HEK293 (cell line): ENCODE results near the gene ART1.
A peak's percentile ranks its signal among the peaks of the same experiment; 100 is the strongest.

Source experiments
- KLF10 ChIP-seq: fragments of 450-650 bp; IDR thresholded peaks from 2 replicates; pipeline ENCODE4 v1.5.1; 2018; ENCODE audit warnings: missing biosample characterization, mild to moderate bottlenecking, missing genetic modification characterization
- MZF1 ChIP-seq: fragments of 450-650 bp; formaldehyde crosslinking; IDR thresholded peaks from 2 replicates; pipeline ENCODE4 v1.5.1; 2017; ENCODE audit warnings: missing biosample characterization, missing genetic modification characterization, borderline replicate concordance
- SP2 ChIP-seq: fragments of 450-650 bp; formaldehyde crosslinking; IDR thresholded peaks from 2 replicates; pipeline ENCODE4 v1.5.1; 2016; ENCODE audit warnings: missing biosample characterization, missing genetic modification characterization
- SP3 ChIP-seq: fragments of 450-650 bp; formaldehyde crosslinking; IDR thresholded peaks from 2 replicates; pipeline ENCODE4 v1.5.1; 2016; ENCODE audit warnings: missing biosample characterization, missing genetic modification characterization
- ZBTB1 ChIP-seq: fragments of 450-650 bp; formaldehyde crosslinking; IDR thresholded peaks from 2 replicates; pipeline ENCODE4 v1.5.1; 2016; ENCODE audit warnings: missing biosample characterization, missing genetic modification characterization
- ZBTB20 ChIP-seq: fragments of 450-650 bp; formaldehyde crosslinking; IDR thresholded peaks from 2 replicates; pipeline ENCODE4 v1.5.1; 2016; ENCODE audit warnings: missing biosample characterization, missing genetic modification characterization
- ZEB2 ChIP-seq: fragments of 450-650 bp; formaldehyde crosslinking; IDR thresholded peaks from 2 replicates; pipeline ENCODE4 v1.5.1; 2016; ENCODE audit warnings: missing biosample characterization, missing genetic modification characterization
- ZFP41 ChIP-seq: fragments of 450-650 bp; formaldehyde crosslinking; IDR thresholded peaks from 2 replicates; pipeline ENCODE4 v1.5.1; 2016; ENCODE audit warnings: missing biosample characterization, missing genetic modification characterization, borderline replicate concordance
- ZIC2 ChIP-seq: fragments of 450-650 bp; formaldehyde crosslinking; IDR thresholded peaks from 2 replicates; pipeline ENCODE4 v1.5.1; 2016; ENCODE audit warnings: missing biosample characterization, missing genetic modification characterization
- ZNF121 ChIP-seq: fragments of 450-650 bp; formaldehyde crosslinking; IDR thresholded peaks from 2 replicates; pipeline ENCODE4 v1.5.1; 2016; ENCODE audit warnings: missing biosample characterization, missing genetic modification characterization
- ZNF146 ChIP-seq: fragments of 450-650 bp; formaldehyde crosslinking; IDR thresholded peaks from 2 replicates; pipeline ENCODE4 v1.5.1; 2016; ENCODE audit warnings: missing biosample characterization, missing genetic modification characterization
- ZNF266 ChIP-seq: fragments of 450-650 bp; formaldehyde crosslinking; IDR thresholded peaks from 2 replicates; pipeline ENCODE4 v1.5.1; 2016; ENCODE audit warnings: missing biosample characterization, missing genetic modification characterization, low read depth
- ZNF311 ChIP-seq: fragments of 450-650 bp; formaldehyde crosslinking; IDR thresholded peaks from 2 replicates; pipeline ENCODE4 v1.5.1; 2017; ENCODE audit warnings: missing biosample characterization, missing genetic modification characterization, borderline replicate concordance
- ZNF324 ChIP-seq: fragments of 450-650 bp; formaldehyde crosslinking; IDR thresholded peaks from 2 replicates; pipeline ENCODE4 v1.5.1; 2016; ENCODE audit warnings: missing biosample characterization, missing genetic modification characterization
- ZNF350 ChIP-seq: fragments of 450-650 bp; formaldehyde crosslinking; IDR thresholded peaks from 2 replicates; pipeline ENCODE4 v1.5.0; 2017; ENCODE audit warnings: missing biosample characterization, mild to moderate bottlenecking, missing genetic modification characterization
- ZNF416 ChIP-seq: fragments of 450-650 bp; formaldehyde crosslinking; IDR thresholded peaks from 2 replicates; pipeline ENCODE4 v1.5.1; 2016; ENCODE audit warnings: missing biosample characterization, missing genetic modification characterization
- ZNF423 ChIP-seq: fragments of 450-650 bp; formaldehyde crosslinking; IDR thresholded peaks from 2 replicates; pipeline ENCODE4 v1.5.1; 2016; ENCODE audit warnings: missing biosample characterization, missing genetic modification characterization
- ZNF501 ChIP-seq: fragments of 450-650 bp; formaldehyde crosslinking; IDR thresholded peaks from 2 replicates; pipeline ENCODE4 v1.5.1; 2016; ENCODE audit warnings: missing biosample characterization, missing genetic modification characterization
- ZNF530 ChIP-seq: fragments of 450-650 bp; formaldehyde crosslinking; IDR thresholded peaks from 2 replicates; pipeline ENCODE4 v1.5.1; 2016; ENCODE audit warnings: low read depth, missing biosample characterization, missing genetic modification characterization
- ZNF560 ChIP-seq: fragments of 450-650 bp; formaldehyde crosslinking; IDR thresholded peaks from 2 replicates; pipeline ENCODE4 v1.5.1; 2017; ENCODE audit warnings: missing biosample characterization, missing genetic modification characterization, borderline replicate concordance
- ZNF776 ChIP-seq: fragments of 450-650 bp; formaldehyde crosslinking; IDR thresholded peaks from 2 replicates; pipeline ENCODE4 v1.5.0; 2017; ENCODE audit warnings: missing biosample characterization, missing genetic modification characterization, borderline replicate concordance
- ZNF791 ChIP-seq: fragments of 450-650 bp; formaldehyde crosslinking; IDR thresholded peaks from 2 replicates; pipeline ENCODE4 v1.5.1; 2016; ENCODE audit warnings: missing biosample characterization, missing genetic modification characterization
- ZSCAN30 ChIP-seq: fragments of 450-650 bp; IDR thresholded peaks from 2 replicates; pipeline ENCODE4 v1.5.1; 2018; ENCODE audit warnings: missing biosample characterization, mild to moderate bottlenecking, missing genetic modification characterization, moderate library complexity
- TF ChIP-seq, protein P1 (sequence below): fragments of 450-650 bp; formaldehyde crosslinking; IDR thresholded peaks from 2 replicates; pipeline ENCODE4 v1.5.1; 2016; ENCODE audit warnings: missing biosample characterization, missing genetic modification characterization
- TF ChIP-seq, protein P2 (sequence below): fragments of 450-650 bp; formaldehyde crosslinking; IDR thresholded peaks from 2 replicates; pipeline ENCODE4 v1.5.1; 2016; ENCODE audit warnings: missing biosample characterization, missing genetic modification characterization
- TF ChIP-seq, protein P3 (sequence below): fragments of 450-650 bp; formaldehyde crosslinking; IDR thresholded peaks from 2 replicates; pipeline ENCODE4; 2016; ENCODE audit warnings: missing biosample characterization, missing genetic modification characterization
- TF ChIP-seq, protein P4 (sequence below): fragments of 450-650 bp; formaldehyde crosslinking; IDR thresholded peaks from 2 replicates; pipeline ENCODE4 v1.5.1; 2016; ENCODE audit warnings: missing biosample characterization, missing genetic modification characterization
- TF ChIP-seq, protein P5 (sequence below): fragments of 450-650 bp; formaldehyde crosslinking; IDR thresholded peaks from 2 replicates; pipeline ENCODE4 v1.5.1; 2016; ENCODE audit warnings: missing biosample characterization, missing genetic modification characterization
- TF ChIP-seq, protein P6 (sequence below): fragments of 450-650 bp; IDR thresholded peaks from 2 replicates; pipeline ENCODE4 v1.5.1; 2018; ENCODE audit warnings: missing biosample characterization, mild to moderate bottlenecking, missing genetic modification characterization
- TF ChIP-seq, protein P7 (sequence below): fragments of 450-650 bp; formaldehyde crosslinking; optimal IDR thresholded peaks from 2 replicates; pipeline ENCODE3; 2016; ENCODE audit warnings: missing biosample characterization, mild to moderate bottlenecking, missing genetic modification characterization

ART1 gene

DNA sequence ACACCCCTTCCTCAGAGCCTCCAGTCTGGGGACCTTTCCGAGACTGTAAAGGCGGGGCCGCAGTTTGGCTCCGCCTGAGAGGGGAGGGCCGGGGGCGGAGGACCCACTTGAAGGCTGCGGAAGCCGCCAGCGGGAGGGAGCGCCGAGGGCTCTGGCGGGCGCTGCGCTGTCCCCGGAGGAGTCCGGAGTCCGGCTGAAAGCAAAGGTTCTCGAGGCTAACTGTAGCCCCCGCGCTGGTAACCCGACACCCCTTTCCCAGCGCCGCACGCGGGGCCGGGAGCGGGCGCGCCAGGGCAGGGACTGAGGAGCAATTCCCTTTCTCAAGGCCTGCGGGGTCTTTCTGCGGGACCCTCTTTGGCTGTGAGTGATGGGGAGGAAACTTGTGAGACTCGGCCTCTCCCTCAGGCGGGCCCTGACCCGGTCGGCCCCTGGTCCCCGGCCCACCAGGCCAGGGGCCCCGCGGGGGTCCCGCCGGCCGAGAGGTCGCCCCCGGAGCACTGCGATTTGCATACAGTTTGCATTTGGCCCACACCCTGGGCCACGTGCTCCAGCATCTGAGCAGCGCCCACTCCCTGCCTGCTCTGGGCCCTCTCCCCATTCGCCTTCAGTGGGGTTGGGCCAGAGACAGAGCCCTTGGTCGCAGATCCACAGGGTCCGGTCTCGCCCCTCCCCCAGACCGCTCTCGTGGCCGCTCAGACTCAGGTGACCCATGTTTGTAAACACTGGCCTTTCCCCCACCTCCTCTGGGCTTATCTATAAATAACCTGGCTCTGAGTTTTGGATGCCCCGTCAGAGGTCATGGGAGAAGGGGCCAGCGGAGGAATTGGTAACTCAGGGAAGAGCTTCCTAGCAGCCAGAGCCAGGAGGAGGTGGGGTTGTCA lies 2.6 kb upstream of the ART1 start (continued):
- TF ChIP-seq, protein P1, sequence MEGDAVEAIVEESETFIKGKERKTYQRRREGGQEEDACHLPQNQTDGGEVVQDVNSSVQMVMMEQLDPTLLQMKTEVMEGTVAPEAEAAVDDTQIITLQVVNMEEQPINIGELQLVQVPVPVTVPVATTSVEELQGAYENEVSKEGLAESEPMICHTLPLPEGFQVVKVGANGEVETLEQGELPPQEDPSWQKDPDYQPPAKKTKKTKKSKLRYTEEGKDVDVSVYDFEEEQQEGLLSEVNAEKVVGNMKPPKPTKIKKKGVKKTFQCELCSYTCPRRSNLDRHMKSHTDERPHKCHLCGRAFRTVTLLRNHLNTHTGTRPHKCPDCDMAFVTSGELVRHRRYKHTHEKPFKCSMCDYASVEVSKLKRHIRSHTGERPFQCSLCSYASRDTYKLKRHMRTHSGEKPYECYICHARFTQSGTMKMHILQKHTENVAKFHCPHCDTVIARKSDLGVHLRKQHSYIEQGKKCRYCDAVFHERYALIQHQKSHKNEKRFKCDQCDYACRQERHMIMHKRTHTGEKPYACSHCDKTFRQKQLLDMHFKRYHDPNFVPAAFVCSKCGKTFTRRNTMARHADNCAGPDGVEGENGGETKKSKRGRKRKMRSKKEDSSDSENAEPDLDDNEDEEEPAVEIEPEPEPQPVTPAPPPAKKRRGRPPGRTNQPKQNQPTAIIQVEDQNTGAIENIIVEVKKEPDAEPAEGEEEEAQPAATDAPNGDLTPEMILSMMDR (tag by site-specific recombination) = no peak
- TF ChIP-seq ZNF416 (tag by site-specific recombination) (no peak), ZNF501 (peak; percentile 48; the same call in 1 of the 2 replicates), ZBTB1 (tag by site-specific recombination) (no peak), KLF10 (tag by site-specific recombination) (peak; percentile 37; the same call in 1 of the 2 replicates), SP3 (tag by site-specific recombination) (peak; percentile 71), ZNF350 (tag by site-specific recombination) (no peak), MZF1 (tag by site-specific recombination) (no peak), ZNF146 (no peak), ZNF776 (tag by site-specific recombination) (no peak), ZNF324 (tag by site-specific recombination) (no peak), ZNF266 (tag by site-specific recombination) (no peak), ZSCAN30 (tag by site-specific recombination) (no peak), SP2 (tag by site-specific recombination) (peak; percentile 75), ZNF530 (tag by site-specific recombination) (no peak), ZNF560 (tag by site-specific recombination) (no peak), ZNF311 (no peak), ZBTB20 (tag by site-specific recombination) (peak; percentile 57), ZNF121 (tag by site-specific recombination) (no peak), ZFP41 (tag by site-specific recombination) (no peak), ZEB2 (tag by site-specific recombination) (peak; percentile 47), ZNF791 (tag by site-specific recombination) (no peak), ZIC2 (tag by site-specific recombination) (peak; percentile 91), ZNF423 (tag by site-specific recombination) (no peak)
- TF ChIP-seq, protein P2, sequence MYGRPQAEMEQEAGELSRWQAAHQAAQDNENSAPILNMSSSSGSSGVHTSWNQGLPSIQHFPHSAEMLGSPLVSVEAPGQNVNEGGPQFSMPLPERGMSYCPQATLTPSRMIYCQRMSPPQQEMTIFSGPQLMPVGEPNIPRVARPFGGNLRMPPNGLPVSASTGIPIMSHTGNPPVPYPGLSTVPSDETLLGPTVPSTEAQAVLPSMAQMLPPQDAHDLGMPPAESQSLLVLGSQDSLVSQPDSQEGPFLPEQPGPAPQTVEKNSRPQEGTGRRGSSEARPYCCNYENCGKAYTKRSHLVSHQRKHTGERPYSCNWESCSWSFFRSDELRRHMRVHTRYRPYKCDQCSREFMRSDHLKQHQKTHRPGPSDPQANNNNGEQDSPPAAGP (tag by site-specific recombination) = no peak
- TF ChIP-seq, protein P3, sequence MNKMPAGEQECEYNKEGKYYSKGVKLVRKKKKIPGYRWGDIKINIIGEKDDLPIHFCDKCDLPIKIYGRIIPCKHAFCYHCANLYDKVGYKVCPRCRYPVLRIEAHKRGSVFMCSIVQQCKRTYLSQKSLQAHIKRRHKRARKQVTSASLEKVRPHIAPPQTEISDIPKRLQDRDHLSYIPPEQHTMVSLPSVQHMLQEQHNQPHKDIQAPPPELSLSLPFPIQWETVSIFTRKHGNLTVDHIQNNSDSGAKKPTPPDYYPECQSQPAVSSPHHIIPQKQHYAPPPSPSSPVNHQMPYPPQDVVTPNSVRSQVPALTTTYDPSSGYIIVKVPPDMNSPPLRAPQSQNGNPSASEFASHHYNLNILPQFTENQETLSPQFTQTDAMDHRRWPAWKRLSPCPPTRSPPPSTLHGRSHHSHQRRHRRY (tag by site-specific recombination) = no peak
- TF ChIP-seq, protein P4, sequence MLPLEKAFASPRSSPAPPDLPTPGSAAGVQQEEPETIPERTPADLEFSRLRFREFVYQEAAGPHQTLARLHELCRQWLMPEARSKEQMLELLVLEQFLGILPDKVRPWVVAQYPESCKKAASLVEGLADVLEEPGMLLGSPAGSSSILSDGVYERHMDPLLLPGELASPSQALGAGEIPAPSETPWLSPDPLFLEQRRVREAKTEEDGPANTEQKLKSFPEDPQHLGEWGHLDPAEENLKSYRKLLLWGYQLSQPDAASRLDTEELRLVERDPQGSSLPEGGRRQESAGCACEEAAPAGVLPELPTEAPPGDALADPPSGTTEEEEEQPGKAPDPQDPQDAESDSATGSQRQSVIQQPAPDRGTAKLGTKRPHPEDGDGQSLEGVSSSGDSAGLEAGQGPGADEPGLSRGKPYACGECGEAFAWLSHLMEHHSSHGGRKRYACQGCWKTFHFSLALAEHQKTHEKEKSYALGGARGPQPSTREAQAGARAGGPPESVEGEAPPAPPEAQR = no peak
- TF ChIP-seq, protein P5, sequence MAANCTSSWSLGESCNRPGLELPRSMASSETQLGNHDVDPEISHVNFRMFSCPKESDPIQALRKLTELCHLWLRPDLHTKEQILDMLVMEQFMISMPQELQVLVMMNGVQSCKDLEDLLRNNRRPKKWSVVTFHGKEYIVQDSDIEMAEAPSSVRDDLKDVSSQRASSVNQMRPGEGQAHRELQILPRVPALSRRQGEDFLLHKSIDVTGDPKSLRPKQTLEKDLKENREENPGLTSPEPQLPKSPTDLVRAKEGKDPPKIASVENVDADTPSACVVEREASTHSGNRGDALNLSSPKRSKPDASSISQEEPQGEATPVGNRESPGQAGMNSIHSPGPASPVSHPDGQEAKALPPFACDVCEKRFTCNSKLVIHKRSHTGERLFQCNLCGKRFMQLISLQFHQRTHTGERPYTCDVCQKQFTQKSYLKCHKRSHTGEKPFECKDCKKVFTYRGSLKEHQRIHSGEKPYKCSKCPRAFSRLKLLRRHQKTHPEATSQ = no peak
- TF ChIP-seq, protein P6, sequence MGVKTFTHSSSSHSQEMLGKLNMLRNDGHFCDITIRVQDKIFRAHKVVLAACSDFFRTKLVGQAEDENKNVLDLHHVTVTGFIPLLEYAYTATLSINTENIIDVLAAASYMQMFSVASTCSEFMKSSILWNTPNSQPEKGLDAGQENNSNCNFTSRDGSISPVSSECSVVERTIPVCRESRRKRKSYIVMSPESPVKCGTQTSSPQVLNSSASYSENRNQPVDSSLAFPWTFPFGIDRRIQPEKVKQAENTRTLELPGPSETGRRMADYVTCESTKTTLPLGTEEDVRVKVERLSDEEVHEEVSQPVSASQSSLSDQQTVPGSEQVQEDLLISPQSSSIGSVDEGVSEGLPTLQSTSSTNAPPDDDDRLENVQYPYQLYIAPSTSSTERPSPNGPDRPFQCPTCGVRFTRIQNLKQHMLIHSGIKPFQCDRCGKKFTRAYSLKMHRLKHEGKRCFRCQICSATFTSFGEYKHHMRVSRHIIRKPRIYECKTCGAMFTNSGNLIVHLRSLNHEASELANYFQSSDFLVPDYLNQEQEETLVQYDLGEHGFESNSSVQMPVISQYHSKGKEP (tag by site-specific recombination) = no peak
- TF ChIP-seq, protein P7, sequence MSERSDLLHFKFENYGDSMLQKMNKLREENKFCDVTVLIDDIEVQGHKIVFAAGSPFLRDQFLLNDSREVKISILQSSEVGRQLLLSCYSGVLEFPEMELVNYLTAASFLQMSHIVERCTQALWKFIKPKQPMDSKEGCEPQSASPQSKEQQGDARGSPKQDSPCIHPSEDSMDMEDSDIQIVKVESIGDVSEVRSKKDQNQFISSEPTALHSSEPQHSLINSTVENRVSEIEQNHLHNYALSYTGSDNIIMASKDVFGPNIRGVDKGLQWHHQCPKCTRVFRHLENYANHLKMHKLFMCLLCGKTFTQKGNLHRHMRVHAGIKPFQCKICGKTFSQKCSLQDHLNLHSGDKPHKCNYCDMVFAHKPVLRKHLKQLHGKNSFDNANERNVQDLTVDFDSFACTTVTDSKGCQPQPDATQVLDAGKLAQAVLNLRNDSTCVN (tag by site-specific recombination) = peak; percentile 86
